ENCODE results near the gene NTN5.
"Not testable (repeated sequence)": the region's sequence is repeated elsewhere in the genome, so short reads cannot be mapped to it uniquely, and the experiment has no call there.

NTN5 gene

GRCh38 chr19:48637449-48637947 lies 35.3 kb downstream of the NTN5 start:
- no peaks in the 10 kb centered on the region for H3K36me3 ChIP-seq (ENCODE audit: insufficient read depth, low read length)
- H3K9me3 ChIP-seq (replicated peaks; ENCODE audit: low read length): no peaks in the 10 kb centered on the region
- H3K9ac ChIP-seq (ENCODE audit: low read depth, low read length): peak overlapping the region; percentile 80
- H3K4me3 ChIP-seq (ENCODE audit: low read length): peak overlapping the region; percentile 68
- peaks cover 46% of the 10 kb centered on the region for H3K4me1 ChIP-seq (ENCODE audit: control insufficient read depth, insufficient read depth, low read length)
- H3K4me2 ChIP-seq (ENCODE audit: low read length): peak overlapping the region; percentile 89
- no peaks in the 10 kb centered on the region for H3K27me3 ChIP-seq (ENCODE audit: control insufficient read depth, insufficient read depth, low read length)

DNA sequence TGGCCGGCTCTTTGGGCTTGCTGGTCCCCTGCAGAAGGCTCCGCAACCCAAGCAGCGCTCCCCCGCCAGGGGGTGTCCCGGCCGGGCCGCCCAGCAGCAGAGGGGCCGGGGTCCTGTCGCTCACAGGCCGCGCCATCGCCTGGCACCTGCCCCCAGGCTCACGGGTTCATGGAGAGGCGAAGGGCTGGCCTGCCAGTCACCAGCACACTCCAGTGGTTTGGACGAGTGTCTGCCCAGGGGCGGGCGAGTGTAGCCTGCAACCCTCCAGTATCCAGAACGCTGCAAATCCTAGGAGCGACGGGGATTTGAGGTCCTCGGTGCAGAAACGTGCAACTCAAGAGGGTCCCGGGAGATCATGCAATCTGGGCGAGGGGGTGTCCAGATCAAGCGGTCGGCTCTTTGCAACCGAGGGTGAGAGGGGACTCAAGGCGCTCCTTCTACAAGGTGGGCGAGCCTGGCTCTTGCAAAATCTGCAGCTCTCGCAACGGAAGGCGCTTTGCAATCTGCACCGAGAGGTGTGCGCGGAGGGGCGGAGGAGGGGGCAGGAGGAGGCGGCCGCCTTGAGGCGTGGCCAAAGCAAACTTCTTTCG lies 35.9 kb downstream of the NTN5 start, which contains the start of gene DBP:
TSS of gene DBP (minus strand) at position 521 of the 590 bp plus-strand sequence. CDS start at position 136, 385 bp downstream.
- no peaks in the 10 kb centered on the region for H3K36me3 ChIP-seq (ENCODE audit: insufficient read depth, low read length)
- H3K4me3 ChIP-seq (ENCODE audit: low read length): peak within 1 kb of the TSS; percentile 68
- peaks cover 47% of the 10 kb centered on the region for H3K4me1 ChIP-seq (ENCODE audit: control insufficient read depth, insufficient read depth, low read length)
- H3K4me2 ChIP-seq (ENCODE audit: low read length): peak within 1 kb of the TSS; percentile 89
- no peaks in the 10 kb centered on the region for H3K27me3 ChIP-seq (ENCODE audit: control insufficient read depth, insufficient read depth, low read length)
- H3K9me3 ChIP-seq (replicated peaks; ENCODE audit: low read length): no peaks in the 10 kb centered on the region
- peak within 1 kb of the TSS; percentile 80 for H3K9ac ChIP-seq (ENCODE audit: low read depth, low read length)

- Histone ChIP-seq H3K9me3 (replicated peaks; ENCODE audit: low read length) (no peaks in the 10 kb centered on the region), H3K4me2 (ENCODE audit: low read length) (peak overlapping the region; percentile 89), H3K36me3 (ENCODE audit: insufficient read depth, low read length) (no peaks in the 10 kb centered on the region), H3K4me1 (ENCODE audit: control insufficient read depth, insufficient read depth, low read length) (peaks cover 47% of the 10 kb centered on the region), H3K9ac (ENCODE audit: low read depth, low read length) (peak overlapping the region; percentile 60), H3K27me3 (ENCODE audit: control insufficient read depth, insufficient read depth, low read length) (no peaks in the 10 kb centered on the region), H3K4me3 (ENCODE audit: low read length) (peak overlapping the region; percentile 68)
Measured at GRCh38 chr19:48635966-48636858, 36.6 kb downstream of the NTN5 start.

DNA sequence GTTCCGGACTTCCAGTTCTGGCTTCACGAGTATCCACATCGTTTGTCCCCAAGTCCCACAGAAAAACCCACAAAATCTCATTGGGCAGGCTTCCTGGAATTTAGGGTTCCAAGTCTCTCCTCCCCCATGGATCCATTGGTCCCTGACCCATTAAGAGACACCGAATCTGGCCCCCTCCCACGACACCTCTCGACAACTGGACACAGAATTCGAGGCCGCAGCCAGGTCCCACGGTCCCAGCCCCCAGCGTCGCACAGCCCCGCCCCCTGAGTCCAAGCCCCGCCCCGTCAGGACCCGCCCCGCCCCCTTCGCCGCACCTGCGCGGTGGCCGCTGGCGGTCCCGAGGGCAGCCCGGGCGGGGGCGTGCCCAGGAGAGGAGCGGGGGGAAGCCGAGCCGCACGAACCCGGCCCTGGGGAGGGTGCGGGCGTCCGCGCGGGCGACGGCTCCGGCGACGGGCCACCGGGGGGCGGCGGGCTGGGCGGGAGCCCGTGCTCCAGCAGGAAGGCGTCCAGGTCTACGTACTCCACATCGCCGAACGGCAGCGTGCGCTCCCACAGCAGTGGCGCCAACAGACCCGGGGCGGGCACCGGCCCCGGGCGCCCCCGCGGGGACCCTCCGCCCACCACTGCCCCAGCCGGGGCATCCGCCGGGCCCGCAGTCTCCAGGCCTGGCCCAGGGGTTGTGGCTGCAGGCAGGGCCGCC lies 37.4 kb downstream of the NTN5 start:
- no peaks in the 10 kb centered on the region for H3K27me3 ChIP-seq (ENCODE audit: control insufficient read depth, insufficient read depth, low read length)
- H3K4me2 ChIP-seq (ENCODE audit: low read length): peak overlapping the region; percentile 86
- H3K4me1 ChIP-seq (ENCODE audit: control insufficient read depth, insufficient read depth, low read length): peaks cover 54% of the 10 kb centered on the region
- H3K4me3 ChIP-seq (ENCODE audit: low read length): peak overlapping the region; percentile 65
- H3K36me3 ChIP-seq (ENCODE audit: insufficient read depth, low read length): no peaks in the 10 kb centered on the region
- peak overlapping the region; percentile 60 for H3K9ac ChIP-seq (ENCODE audit: low read depth, low read length)
- no peaks in the 10 kb centered on the region for H3K9me3 ChIP-seq (replicated peaks; ENCODE audit: low read length)

- Histone ChIP-seq H3K4me1 (ENCODE audit: control insufficient read depth, insufficient read depth, low read length) (peaks cover 62% of the 10 kb centered on the region), H3K36me3 (ENCODE audit: insufficient read depth, low read length) (no peaks in the 10 kb centered on the region), H3K4me2 (ENCODE audit: low read length) (peak overlapping the region; percentile 86), H3K4me3 (ENCODE audit: low read length) (peak overlapping the region; percentile 65), H3K9me3 (replicated peaks; ENCODE audit: low read length) (no peaks in the 10 kb centered on the region), H3K27me3 (ENCODE audit: control insufficient read depth, insufficient read depth, low read length) (no peaks in the 10 kb centered on the region), H3K9ac (ENCODE audit: low read depth, low read length) (peak overlapping the region; percentile 68)
Measured at GRCh38 chr19:48634424-48635262, 38.2 kb downstream of the NTN5 start.

GRCh38 chr19:48634036-48634342 lies 38.8 kb downstream of the NTN5 start:
- peak overlapping the region; percentile 68 for H3K9ac ChIP-seq (ENCODE audit: low read depth, low read length)
- H3K9me3 ChIP-seq (replicated peaks; ENCODE audit: low read length): no peaks in the 10 kb centered on the region
- peaks cover 62% of the 10 kb centered on the region for H3K4me1 ChIP-seq (ENCODE audit: control insufficient read depth, insufficient read depth, low read length)
- H3K36me3 ChIP-seq (ENCODE audit: insufficient read depth, low read length): no peaks in the 10 kb centered on the region
- H3K4me2 ChIP-seq (ENCODE audit: low read length): peak overlapping the region; percentile 86
- H3K27me3 ChIP-seq (ENCODE audit: control insufficient read depth, insufficient read depth, low read length): no peaks in the 10 kb centered on the region
- peak overlapping the region; percentile 65 for H3K4me3 ChIP-seq (ENCODE audit: low read length)

DNA sequence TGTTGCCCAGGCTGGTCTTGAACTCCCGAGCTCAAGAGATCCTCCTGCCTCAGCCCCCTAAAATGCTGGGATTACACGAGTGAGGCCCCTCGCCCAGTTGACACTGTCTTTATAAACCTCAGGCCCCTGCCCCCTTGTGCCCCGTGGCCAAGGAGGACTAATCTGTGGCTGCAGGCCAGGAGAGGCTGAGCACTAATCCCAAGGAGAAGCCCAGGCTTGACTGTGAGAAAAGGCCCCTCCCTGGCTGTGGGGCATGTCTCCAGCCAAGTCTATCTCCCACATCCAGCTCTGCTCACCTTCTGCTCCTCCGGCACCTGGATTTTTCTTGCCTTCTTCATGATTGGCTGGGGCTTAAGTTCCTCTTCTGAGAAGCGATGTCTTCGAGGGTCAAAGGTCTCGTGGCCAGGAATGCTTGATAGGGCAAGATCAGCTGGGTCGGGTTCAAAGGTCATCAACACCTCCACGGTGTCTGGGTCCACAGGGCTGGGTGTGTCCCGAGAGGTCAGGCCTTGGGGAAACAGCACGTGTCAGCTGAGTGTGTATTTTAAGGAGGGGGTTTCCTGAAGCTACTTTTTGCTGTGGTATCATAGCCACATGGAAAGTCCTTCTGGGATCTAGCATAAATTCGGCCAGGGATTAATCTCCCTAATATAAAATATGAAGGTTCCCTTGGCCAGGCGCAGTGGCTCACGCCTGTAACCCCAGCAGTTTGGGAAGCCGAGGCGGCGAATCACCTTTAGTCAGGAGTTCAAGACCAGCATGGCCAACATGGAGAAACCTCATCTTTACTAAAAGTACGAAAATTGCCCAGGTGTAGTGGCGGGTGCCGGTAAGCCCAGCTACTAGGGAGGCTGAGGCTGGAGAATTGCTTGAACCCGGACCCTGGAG lies 39.4 kb downstream of the NTN5 start:
- H3K4me1 ChIP-seq (ENCODE audit: control insufficient read depth, insufficient read depth, low read length): peaks cover 62% of the 10 kb centered on the region

GRCh38 chr19:48632692-48633147 lies 40.1 kb downstream of the NTN5 start:
- H3K9me3 ChIP-seq (replicated peaks; ENCODE audit: low read length): no peaks in the 10 kb centered on the region
- H3K36me3 ChIP-seq (ENCODE audit: insufficient read depth, low read length): no peaks in the 10 kb centered on the region
- no peak overlapping the region for H3K4me2 ChIP-seq (ENCODE audit: low read length)
- peaks cover 59% of the 10 kb centered on the region for H3K4me1 ChIP-seq (ENCODE audit: control insufficient read depth, insufficient read depth, low read length)
- H3K4me3 ChIP-seq (ENCODE audit: low read length): no peak overlapping the region
- no peak overlapping the region for H3K9ac ChIP-seq (ENCODE audit: low read depth, low read length)
- H3K27me3 ChIP-seq (ENCODE audit: control insufficient read depth, insufficient read depth, low read length): no peaks in the 10 kb centered on the region

More for the DNA sequence above, 39.4 kb downstream of the NTN5 start:
- Histone ChIP-seq H3K36me3 (ENCODE audit: insufficient read depth, low read length) (no peaks in the 10 kb centered on the region), H3K27me3 (ENCODE audit: control insufficient read depth, insufficient read depth, low read length) (no peaks in the 10 kb centered on the region), H3K4me3 (ENCODE audit: low read length) (peak overlapping the region; percentile 65), H3K9ac (ENCODE audit: low read depth, low read length) (peak overlapping the region; percentile 68), H3K9me3 (replicated peaks; ENCODE audit: low read length) (no peaks in the 10 kb centered on the region), H3K4me2 (ENCODE audit: low read length) (peak overlapping the region; percentile 86)

GRCh38 chr19:48632286-48632685 lies 40.5 kb downstream of the NTN5 start:
- H3K4me2 ChIP-seq (ENCODE audit: low read length); H3K4me3 ChIP-seq (ENCODE audit: low read length); H3K9ac ChIP-seq (ENCODE audit: low read depth, low read length); H3K27me3 ChIP-seq (ENCODE audit: control insufficient read depth, insufficient read depth, low read length); H3K36me3 ChIP-seq (ENCODE audit: insufficient read depth, low read length); H3K9me3 ChIP-seq (replicated peaks; ENCODE audit: low read length): not testable (repeated sequence)
- H3K4me1 ChIP-seq (ENCODE audit: control insufficient read depth, insufficient read depth, low read length): peaks cover 55% of the 10 kb centered on the region

- no peaks in the 10 kb centered on the region for H3K36me3 ChIP-seq (ENCODE audit: insufficient read depth, low read length)
- no peak overlapping the region for H3K4me3 ChIP-seq (ENCODE audit: low read length)
- H3K27me3 ChIP-seq (ENCODE audit: control insufficient read depth, insufficient read depth, low read length): no peaks in the 10 kb centered on the region
- H3K4me1 ChIP-seq (ENCODE audit: control insufficient read depth, insufficient read depth, low read length): peaks cover 49% of the 10 kb centered on the region
- H3K9me3 ChIP-seq (replicated peaks; ENCODE audit: low read length): no peaks in the 10 kb centered on the region
- H3K4me2 ChIP-seq (ENCODE audit: low read length): no peak overlapping the region
- no peak overlapping the region for H3K9ac ChIP-seq (ENCODE audit: low read depth, low read length)
Measured at GRCh38 chr19:48631225-48631624, 41.6 kb downstream of the NTN5 start.
